HepG2 (cell line): Measurements from ENCODE around the gene BTG1. TPM values are rescaled to one million over a fixed set of nuclear protein-coding genes. Genes with fewer than 3 reads are reported as not detected.

Experiments
- MEF2D ChIP-seq: sonication (generic); formaldehyde crosslinking; IDR thresholded peaks from 2 replicates; pipeline ENCODE4 v1.5.1; 2020; ENCODE audit warnings: mild to moderate bottlenecking, missing genetic modification reagents
- MIER2 ChIP-seq: IDR thresholded peaks from 2 replicates; pipeline ENCODE4 v1.6.1; 2016; ENCODE audit warnings: missing biosample characterization, missing genetic modification reagents
- YEATS4 ChIP-seq: sonication (generic); formaldehyde crosslinking; IDR thresholded peaks from 2 replicates; pipeline ENCODE4 v1.4.0; 2020; ENCODE audit warnings: missing genetic modification reagents, borderline replicate concordance
- ZNF10 ChIP-seq: sonication (generic); formaldehyde crosslinking; IDR thresholded peaks from 2 replicates; pipeline ENCODE4 v1.4.0; 2020; ENCODE audit warnings: mild to moderate bottlenecking, low read depth, missing genetic modification reagents, borderline replicate concordance
- ZNF142 ChIP-seq: sonication (generic); formaldehyde crosslinking; IDR thresholded peaks from 2 replicates; pipeline ENCODE4 v1.4.0; 2020; ENCODE audit warnings: missing genetic modification reagents
- polyA plus RNA-seq, 8 experiments: library from polyadenylated mRNA; depleted of rRNA in 3 of 8; stranded (reverse) in 7 of 8; unstranded in 1 of 8; fragments of >200 nt; fragmentation: Illumina TruSeq in 4 of 8; extraction: Trizol in 4 of 8; gene quantifications; 2 replicates each; pipeline versions ENCODE4 v1.2.1 to v1.2.3, GENCODE V29; 2011 to 2016; ENCODE audit warnings: low read depth in 4 of 8, missing spikeins in 1 of 8, mixed read lengths in 1 of 8; ENCODE audit not compliant: insufficient read depth in 1 of 8
- total RNA-seq, 5 experiments: library from RNA; depleted of rRNA; stranded (reverse); fragments of >200 nt; fragmentation: Illumina TruSeq; extraction: Trizol; gene quantifications; 2 replicates each; pipeline ENCODE4 v1.2.3, GENCODE V29; 2016; ENCODE audit warnings: low read depth in 1 of 5
- TF ChIP-seq, protein P1 (sequence below): sonication (generic); formaldehyde crosslinking; IDR thresholded peaks from 2 replicates; pipeline ENCODE4 v1.4.0; 2020; ENCODE audit warnings: missing genetic modification reagents, borderline replicate concordance

Gene BTG1
- total and polyA plus RNA-seq, 2 of the 13 experiments (the other 11 are each of a cell fraction or from before 2014, with no cell fraction given) = 7.5 to 16.7 TPM

DNA sequence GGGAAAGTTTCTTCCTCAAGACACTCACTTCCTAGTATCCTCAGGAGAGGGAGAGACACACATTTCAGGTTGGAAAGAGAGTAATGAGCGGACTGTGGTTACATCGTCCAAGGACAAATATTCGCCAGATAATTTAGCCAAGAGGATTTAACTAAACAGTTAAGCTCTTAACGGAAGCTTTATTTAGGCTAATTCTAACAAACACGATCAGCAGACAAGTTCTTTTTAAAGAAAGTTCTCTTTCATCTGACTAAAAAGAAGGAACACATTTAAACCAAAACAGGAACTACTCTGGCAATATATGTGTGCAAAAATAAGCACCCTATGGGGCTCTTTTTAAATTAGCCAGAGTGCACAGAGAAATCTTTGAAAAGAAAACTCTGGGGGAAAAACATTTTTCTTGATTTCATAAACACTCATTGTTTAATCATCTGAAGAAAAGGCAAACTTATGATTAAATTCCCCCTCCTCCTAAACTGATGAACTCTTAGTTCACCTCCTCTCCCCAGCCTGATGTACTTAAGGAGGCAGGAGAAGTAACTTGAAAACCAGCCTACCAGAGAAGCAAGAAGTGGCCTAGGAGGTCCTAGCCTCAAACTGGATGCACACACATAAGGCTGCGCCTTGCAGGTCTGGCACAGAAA, 13.3 kb upstream of the BTG1 start (continued):
- TF ChIP-seq, protein P1, sequence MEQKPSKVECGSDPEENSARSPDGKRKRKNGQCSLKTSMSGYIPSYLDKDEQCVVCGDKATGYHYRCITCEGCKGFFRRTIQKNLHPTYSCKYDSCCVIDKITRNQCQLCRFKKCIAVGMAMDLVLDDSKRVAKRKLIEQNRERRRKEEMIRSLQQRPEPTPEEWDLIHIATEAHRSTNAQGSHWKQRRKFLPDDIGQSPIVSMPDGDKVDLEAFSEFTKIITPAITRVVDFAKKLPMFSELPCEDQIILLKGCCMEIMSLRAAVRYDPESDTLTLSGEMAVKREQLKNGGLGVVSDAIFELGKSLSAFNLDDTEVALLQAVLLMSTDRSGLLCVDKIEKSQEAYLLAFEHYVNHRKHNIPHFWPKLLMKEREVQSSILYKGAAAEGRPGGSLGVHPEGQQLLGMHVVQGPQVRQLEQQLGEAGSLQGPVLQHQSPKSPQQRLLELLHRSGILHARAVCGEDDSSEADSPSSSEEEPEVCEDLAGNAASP (CRISPR knock-in tag) = no peak
- no peak for TF ChIP-seq ZNF10 (CRISPR knock-in tag)
- no peak for TF ChIP-seq MEF2D (CRISPR knock-in tag)
- TF ChIP-seq YEATS4 (CRISPR knock-in tag) = no peak
- TF ChIP-seq ZNF142 (CRISPR knock-in tag) = no peak
- TF ChIP-seq MIER2 (CRISPR knock-in tag) = no peak
